Smooth muscle cell (in vitro differentiated cells): ENCODE measurements around the gene CCDC146. TPM values are rescaled to one million over a fixed set of nuclear protein-coding genes. Genes with fewer than 3 reads are reported as not detected.

Experiments
- DNase-seq: peaks from one replicate; lab custom pipeline; 2025; ENCODE audit not compliant: unreplicated experiment; lab: John Stamatoyannopoulos, UW
- H2AFZ ChIP-seq: fragments of 200-600 bp; sonication (generic); 2 replicates; pipeline ENCODE4 v1.6.0; 2016; ENCODE audit warnings: antibody characterized with exemption, low read depth, mild to moderate bottlenecking
- H3F3A ChIP-seq: fragments of 200-600 bp; sonication (generic); 2 replicates; pipeline ENCODE4 v1.6.0; 2017; ENCODE audit warnings: antibody characterized with exemption, low read depth
- H3K27ac ChIP-seq: fragments of 200-600 bp; sonication (generic); 2 replicates; pipeline ENCODE4 v1.5.1; 2016; ENCODE audit warnings: low read depth, mild to moderate bottlenecking
- H3K27me3 ChIP-seq: fragments of 200-600 bp; sonication (generic); 2 replicates; pipeline ENCODE4 v1.6.1; 2016; ENCODE audit warnings: low read depth, mild to moderate bottlenecking
- H3K36me3 ChIP-seq: fragments of 200-600 bp; sonication (generic); 2 replicates; pipeline ENCODE4 v1.5.1; 2016; ENCODE audit warnings: low read depth
- H3K4me1 ChIP-seq: fragments of 200-600 bp; sonication (generic); 2 replicates; pipeline ENCODE4 v1.5.1; 2016; ENCODE audit warnings: low read depth
- H3K4me2 ChIP-seq: fragments of 200-600 bp; sonication (generic); 2 replicates; pipeline ENCODE4 v1.6.0; 2016; ENCODE audit warnings: mild to moderate bottlenecking
- H3K4me3 ChIP-seq: fragments of 200-600 bp; sonication (generic); 2 replicates; pipeline ENCODE4 v1.5.1; 2016; ENCODE audit warnings: mild to moderate bottlenecking
- H3K79me2 ChIP-seq: fragments of 200-600 bp; sonication (generic); 2 replicates; pipeline ENCODE4 v1.6.0; 2016; ENCODE audit warnings: low read depth, mild to moderate bottlenecking
- H3K9ac ChIP-seq: fragments of 200-600 bp; sonication (generic); 2 replicates; pipeline ENCODE4 v1.6.0; 2016; ENCODE audit warnings: low read depth
- H3K9me3 ChIP-seq: fragments of 200-600 bp; sonication (generic); replicated peaks from 2 replicates; pipeline ENCODE4 v1.5.1; 2016; ENCODE audit warnings: low read depth
- H4K20me1 ChIP-seq: fragments of 200-600 bp; sonication (generic); 2 replicates; pipeline ENCODE4 v1.6.0; 2016; ENCODE audit warnings: low read depth
- WGBS: methylation state at CpG from one replicate; pipeline ENCODE4 v1.1.7; 2016; ENCODE audit warnings: low lambda C conversion rate; 5-methylcytosine and 5-hydroxymethylcytosine counted together
- polyA plus RNA-seq: library from polyadenylated mRNA; unstranded; fragments of >200 nt; fragmentation: Nextera tagmentation; extraction: Ambion mirVana; gene quantifications from 2 replicates; pipeline ENCODE4 v1.2.1, GENCODE V29; 2016
- total RNA-seq: library from RNA; depleted of rRNA; stranded (reverse); fragments of >200 nt; gene quantifications from 2 replicates; pipeline ENCODE4 v1.2.3, GENCODE V29; 2014
- TF ChIP-seq, protein P1 (sequence below): fragments of 200-600 bp; sonication (generic); IDR thresholded peaks from 2 replicates; pipeline ENCODE4 v1.5.1; 2017; ENCODE audit warnings: borderline replicate concordance, mild to moderate bottlenecking, antibody characterized with exemption; ENCODE audit not compliant: insufficient read depth, poor library complexity, severe bottlenecking

The CCDC146 gene
- total and polyA plus RNA-seq, 2 experiments from 2014 or later = 0.77 to 7.3 TPM

- Histone ChIP-seq H3K4me1 (no peaks in the 10 kb centered on the region), H4K20me1 (no peaks in the 10 kb centered on the region), H3K27me3 (no peaks in the 10 kb centered on the region), H3K4me3 (no peak overlapping the region), H3K9ac (no peak overlapping the region), H3K27ac (no peak overlapping the region), H3K79me2 (no peaks in the 10 kb centered on the region), H3K36me3 (no peaks in the 10 kb centered on the region), H2AFZ (no peak overlapping the region), H3K9me3 (no peaks in the 10 kb centered on the region), H3F3A (no peaks in the 10 kb centered on the region), H3K4me2 (no peak overlapping the region)
- TF ChIP-seq, protein P1, sequence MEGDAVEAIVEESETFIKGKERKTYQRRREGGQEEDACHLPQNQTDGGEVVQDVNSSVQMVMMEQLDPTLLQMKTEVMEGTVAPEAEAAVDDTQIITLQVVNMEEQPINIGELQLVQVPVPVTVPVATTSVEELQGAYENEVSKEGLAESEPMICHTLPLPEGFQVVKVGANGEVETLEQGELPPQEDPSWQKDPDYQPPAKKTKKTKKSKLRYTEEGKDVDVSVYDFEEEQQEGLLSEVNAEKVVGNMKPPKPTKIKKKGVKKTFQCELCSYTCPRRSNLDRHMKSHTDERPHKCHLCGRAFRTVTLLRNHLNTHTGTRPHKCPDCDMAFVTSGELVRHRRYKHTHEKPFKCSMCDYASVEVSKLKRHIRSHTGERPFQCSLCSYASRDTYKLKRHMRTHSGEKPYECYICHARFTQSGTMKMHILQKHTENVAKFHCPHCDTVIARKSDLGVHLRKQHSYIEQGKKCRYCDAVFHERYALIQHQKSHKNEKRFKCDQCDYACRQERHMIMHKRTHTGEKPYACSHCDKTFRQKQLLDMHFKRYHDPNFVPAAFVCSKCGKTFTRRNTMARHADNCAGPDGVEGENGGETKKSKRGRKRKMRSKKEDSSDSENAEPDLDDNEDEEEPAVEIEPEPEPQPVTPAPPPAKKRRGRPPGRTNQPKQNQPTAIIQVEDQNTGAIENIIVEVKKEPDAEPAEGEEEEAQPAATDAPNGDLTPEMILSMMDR = no peak
- DNase-seq = no peak
- 38% methylated on average over 1 of the region's 1 CpG for WGBS
Observed at GRCh38 chr7:77282897-77283296, 160.5 kb downstream of the CCDC146 start.

DNA sequence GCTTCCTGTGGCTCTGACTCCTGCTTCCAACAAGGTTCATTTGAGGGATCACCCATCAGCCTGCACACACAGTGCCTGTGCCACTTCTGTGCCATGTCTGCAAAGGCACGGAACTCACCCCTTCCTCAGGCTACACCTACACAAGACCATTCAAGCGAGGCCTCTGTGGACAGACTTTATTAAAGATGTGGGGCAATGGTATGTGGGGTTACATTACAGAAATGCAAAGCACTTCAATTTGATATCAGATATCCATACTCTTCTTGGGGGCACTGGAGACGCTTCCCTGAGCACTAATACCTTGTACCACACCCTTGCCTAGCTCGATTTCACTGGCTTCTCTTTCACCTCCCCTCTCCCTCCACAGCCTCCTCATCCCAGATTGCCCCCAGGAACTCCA is 161.6 kb downstream of the CCDC146 start:
- DNase-seq = no peak
- 93% methylated on average over 4 of the region's 4 CpGs for WGBS
- H3F3A ChIP-seq = no peaks in the 10 kb centered on the region
- no peaks in the 10 kb centered on the region for H4K20me1 ChIP-seq
- H3K4me2 ChIP-seq = no peak overlapping the region
- no peaks in the 10 kb centered on the region for H3K27me3 ChIP-seq
- no peak overlapping the region for H2AFZ ChIP-seq
- TF ChIP-seq, protein P1 = no peak
- no peak overlapping the region for H3K4me3 ChIP-seq
- H3K9me3 ChIP-seq = no peaks in the 10 kb centered on the region
- H3K36me3 ChIP-seq = no peaks in the 10 kb centered on the region
- H3K9ac ChIP-seq = no peak overlapping the region
- H3K27ac ChIP-seq = no peak overlapping the region
- H3K4me1 ChIP-seq = no peaks in the 10 kb centered on the region
- H3K79me2 ChIP-seq = no peaks in the 10 kb centered on the region

DNA sequence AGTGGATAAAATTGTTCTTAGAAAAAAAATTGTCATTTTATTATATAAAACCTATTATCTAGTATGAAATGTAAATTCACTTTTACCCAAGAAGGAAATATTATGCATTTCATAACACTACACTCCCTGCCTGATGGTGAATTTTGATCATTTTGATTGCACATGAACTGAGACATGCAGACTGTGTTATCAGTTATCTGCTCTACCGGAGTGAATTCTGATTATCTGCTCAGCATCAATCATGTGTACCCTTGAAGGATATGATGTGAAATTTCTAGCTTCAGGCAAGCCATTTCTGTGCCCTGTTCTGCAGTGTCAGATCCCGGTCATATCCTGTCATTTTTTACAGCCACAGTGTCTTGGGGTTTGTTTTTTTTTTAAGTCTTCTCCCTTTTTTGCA is 162.2 kb downstream of the CCDC146 start:
- no peaks in the 10 kb centered on the region for H3K27me3 ChIP-seq
- no peak overlapping the region for H3K9ac ChIP-seq
- WGBS = 82% methylated on average over 2 of the region's 2 CpGs
- TF ChIP-seq, protein P1 = no peak
- no peaks in the 10 kb centered on the region for H3K79me2 ChIP-seq
- H3K4me3 ChIP-seq = no peak overlapping the region
- H3K36me3 ChIP-seq = no peaks in the 10 kb centered on the region
- no peaks in the 10 kb centered on the region for H4K20me1 ChIP-seq
- no peak overlapping the region for H3K27ac ChIP-seq
- H3K4me1 ChIP-seq = no peaks in the 10 kb centered on the region
- no peaks in the 10 kb centered on the region for H3F3A ChIP-seq
- no peaks in the 10 kb centered on the region for H3K9me3 ChIP-seq
- no peak for DNase-seq
- no peak overlapping the region for H2AFZ ChIP-seq
- no peak overlapping the region for H3K4me2 ChIP-seq

- no peaks in the 10 kb centered on the region for H3K36me3 ChIP-seq
- no peak overlapping the region for H3K4me3 ChIP-seq
- H3K27me3 ChIP-seq = no peaks in the 10 kb centered on the region
- H4K20me1 ChIP-seq = no peaks in the 10 kb centered on the region
- no peaks in the 10 kb centered on the region for H3K9me3 ChIP-seq
- H3K4me1 ChIP-seq = no peaks in the 10 kb centered on the region
- no peaks in the 10 kb centered on the region for H3F3A ChIP-seq
- TF ChIP-seq, protein P1 = no peak
- H3K4me2 ChIP-seq = no peak overlapping the region
- H3K9ac ChIP-seq = no peak overlapping the region
- 60% methylated on average over 7 of the region's 7 CpGs for WGBS
- no peak overlapping the region for H2AFZ ChIP-seq
- no peaks in the 10 kb centered on the region for H3K79me2 ChIP-seq
- H3K27ac ChIP-seq = no peak overlapping the region
- no peak for DNase-seq
Observed at GRCh38 chr7:77288676-77289320, 166.4 kb downstream of the CCDC146 start.
